Measurements from ENCODE around the gene NUBP1. TPM values are rescaled to one million over a fixed set of nuclear protein-coding genes. Genes with fewer than 3 reads are reported as not detected.

The NUBP1 gene
- total and polyA plus RNA-seq, 9 of the 15 experiments (the other 6 are each of a cell fraction or from before 2014, with no cell fraction given), result 17.2 to 55.1 (median 35.6) TPM

GRCh38 chr16:10743610-10744369, at the start of gene NUBP1 (continued):
- no peak for TF ChIP-seq MAFG (tag; conservative IDR thresholded peaks at IDR 0.05)
- no peak for TF ChIP-seq CTCFL (IDR thresholded peaks at IDR 0.05; ENCODE audit: borderline replicate concordance, insufficient read depth, low read depth, low read length, poor library complexity, severe bottlenecking)
- TF ChIP-seq BCL6 (CRISPR knock-in tag; IDR thresholded peaks at IDR 0.05), result no peak
- TF ChIP-seq SMARCE1 (IDR thresholded peaks at IDR 0.05), result no peak
- TF ChIP-seq CHD1 (IDR thresholded peaks at IDR 0.05; ENCODE audit: low read length), result peak; percentile 43
- no peak for TF ChIP-seq HINFP (tag; conservative IDR thresholded peaks at IDR 0.05; ENCODE audit: low read depth)
- TF ChIP-seq CLOCK (CRISPR knock-in tag; IDR thresholded peaks at IDR 0.05; ENCODE audit: borderline replicate concordance), result no peak
- no peak for TF ChIP-seq PHB2 (IDR thresholded peaks at IDR 0.05; ENCODE audit: low read depth)
- peak; percentile 96 for TF ChIP-seq POLR2B (IDR thresholded peaks at IDR 0.05; ENCODE audit: low read depth, partially characterized antibody)
- no peak for TF ChIP-seq ZNF551 (CRISPR knock-in tag; IDR thresholded peaks at IDR 0.05)
- peak; percentile 38 for TF ChIP-seq JUND (IDR thresholded peaks at IDR 0.05; ENCODE audit: borderline replicate concordance, low read depth, low read length)
- TF ChIP-seq JUND (tag; IDR thresholded peaks at IDR 0.05; ENCODE audit: borderline replicate concordance, low read depth, low read length), result no peak; the same call in 2 of the 3 replicates
- TF ChIP-seq ZBTB9 (CRISPR knock-in tag; IDR thresholded peaks at IDR 0.05), result peak; percentile 41; the same call in 1 of the 2 replicates
- TF ChIP-seq ZBTB1 (CRISPR knock-in tag; IDR thresholded peaks at IDR 0.05; ENCODE audit: borderline replicate concordance, low read depth), result no peak
- TF ChIP-seq DACH1 (IDR thresholded peaks at IDR 0.05; ENCODE audit: partially characterized antibody), result no peak
- no peak for TF ChIP-seq ETS1 (conservative IDR thresholded peaks at IDR 0.05; ENCODE audit: control insufficient read depth, low read depth, low read length)
- TF ChIP-seq BDP1 (IDR thresholded peaks at IDR 0.05; ENCODE audit: insufficient read depth, insufficient read length), result no peak

Measured in K562 (cell line).